IMR-90 (cell line): ENCODE data around the gene SERF2.
"Not testable (repeated sequence)": the region's sequence is repeated elsewhere in the genome, so short reads cannot be mapped to it uniquely, and the experiment has no call there.

Experiments
- POLR2A ChIP-seq: IDR thresholded peaks from 2 replicates; pipeline ENCODE4 v1.6.1; 2012; ENCODE audit warnings: mild to moderate bottlenecking, low read depth, low read length
- TF ChIP-seq, protein P1 (sequence below): conservative IDR thresholded peaks from 2 replicates; pipeline ENCODE4 v1.5.1; 2012; ENCODE audit warnings: mild to moderate bottlenecking, low read depth, low read length, improper control_type of control experiment

DNA sequence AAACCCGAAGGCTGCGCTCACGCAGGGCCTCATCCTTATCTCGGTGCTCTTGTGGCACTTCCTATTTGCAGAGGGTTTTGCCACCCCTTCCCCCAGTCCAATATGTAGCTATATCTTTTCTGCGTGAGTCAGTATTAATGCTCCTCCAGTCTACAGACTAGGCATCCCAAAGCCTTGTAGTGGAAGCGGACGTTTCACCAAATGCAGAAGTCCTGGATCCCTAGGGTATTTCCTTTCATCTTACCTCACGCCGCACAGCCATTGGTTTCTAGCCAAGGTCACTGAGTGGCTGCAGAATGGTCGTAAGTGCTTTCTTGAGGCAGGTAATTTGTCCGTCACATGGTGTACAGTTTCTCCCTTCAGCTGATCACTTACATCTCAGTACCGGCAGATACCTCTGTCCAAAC lies 45.2 kb upstream of the SERF2 start:
- TF ChIP-seq POLR2A: not testable (repeated sequence)
- TF ChIP-seq, protein P1, sequence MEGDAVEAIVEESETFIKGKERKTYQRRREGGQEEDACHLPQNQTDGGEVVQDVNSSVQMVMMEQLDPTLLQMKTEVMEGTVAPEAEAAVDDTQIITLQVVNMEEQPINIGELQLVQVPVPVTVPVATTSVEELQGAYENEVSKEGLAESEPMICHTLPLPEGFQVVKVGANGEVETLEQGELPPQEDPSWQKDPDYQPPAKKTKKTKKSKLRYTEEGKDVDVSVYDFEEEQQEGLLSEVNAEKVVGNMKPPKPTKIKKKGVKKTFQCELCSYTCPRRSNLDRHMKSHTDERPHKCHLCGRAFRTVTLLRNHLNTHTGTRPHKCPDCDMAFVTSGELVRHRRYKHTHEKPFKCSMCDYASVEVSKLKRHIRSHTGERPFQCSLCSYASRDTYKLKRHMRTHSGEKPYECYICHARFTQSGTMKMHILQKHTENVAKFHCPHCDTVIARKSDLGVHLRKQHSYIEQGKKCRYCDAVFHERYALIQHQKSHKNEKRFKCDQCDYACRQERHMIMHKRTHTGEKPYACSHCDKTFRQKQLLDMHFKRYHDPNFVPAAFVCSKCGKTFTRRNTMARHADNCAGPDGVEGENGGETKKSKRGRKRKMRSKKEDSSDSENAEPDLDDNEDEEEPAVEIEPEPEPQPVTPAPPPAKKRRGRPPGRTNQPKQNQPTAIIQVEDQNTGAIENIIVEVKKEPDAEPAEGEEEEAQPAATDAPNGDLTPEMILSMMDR: not testable (repeated sequence)
